ENCODE data around the gene MEGF11.

DNA sequence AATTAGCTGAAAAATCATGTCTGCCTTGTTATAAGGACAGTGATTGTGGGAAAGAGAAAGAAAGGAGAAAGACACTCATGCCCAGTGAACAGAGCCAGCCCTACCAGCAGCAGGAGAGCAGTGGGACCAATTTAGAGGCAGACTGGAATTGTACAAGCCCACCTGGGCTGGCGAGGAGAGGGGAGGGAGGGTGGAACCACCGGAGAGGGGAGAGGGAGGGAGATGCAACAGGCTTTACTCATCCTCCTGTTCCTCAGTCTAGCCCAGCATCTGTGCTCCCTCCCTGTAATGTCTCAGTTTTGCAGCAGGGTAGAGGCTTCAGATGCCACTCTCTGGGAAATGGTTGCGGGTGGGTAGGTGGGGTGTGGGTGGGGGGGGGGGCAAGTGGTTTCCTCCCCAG is 329.5 kb downstream of the MEGF11 start:
- TF ChIP-seq, protein P1, sequence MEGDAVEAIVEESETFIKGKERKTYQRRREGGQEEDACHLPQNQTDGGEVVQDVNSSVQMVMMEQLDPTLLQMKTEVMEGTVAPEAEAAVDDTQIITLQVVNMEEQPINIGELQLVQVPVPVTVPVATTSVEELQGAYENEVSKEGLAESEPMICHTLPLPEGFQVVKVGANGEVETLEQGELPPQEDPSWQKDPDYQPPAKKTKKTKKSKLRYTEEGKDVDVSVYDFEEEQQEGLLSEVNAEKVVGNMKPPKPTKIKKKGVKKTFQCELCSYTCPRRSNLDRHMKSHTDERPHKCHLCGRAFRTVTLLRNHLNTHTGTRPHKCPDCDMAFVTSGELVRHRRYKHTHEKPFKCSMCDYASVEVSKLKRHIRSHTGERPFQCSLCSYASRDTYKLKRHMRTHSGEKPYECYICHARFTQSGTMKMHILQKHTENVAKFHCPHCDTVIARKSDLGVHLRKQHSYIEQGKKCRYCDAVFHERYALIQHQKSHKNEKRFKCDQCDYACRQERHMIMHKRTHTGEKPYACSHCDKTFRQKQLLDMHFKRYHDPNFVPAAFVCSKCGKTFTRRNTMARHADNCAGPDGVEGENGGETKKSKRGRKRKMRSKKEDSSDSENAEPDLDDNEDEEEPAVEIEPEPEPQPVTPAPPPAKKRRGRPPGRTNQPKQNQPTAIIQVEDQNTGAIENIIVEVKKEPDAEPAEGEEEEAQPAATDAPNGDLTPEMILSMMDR (IDR thresholded peaks at IDR 0.05), result no peak
- TF ChIP-seq POLR2AphosphoS5 (IDR thresholded peaks at IDR 0.05), result no peak

Data from breast epithelium (tissue), 3 donors.